Left forelimb (tissue), 1 donor: ENCODE measurements around the gene LPAR5.
A peak's percentile ranks its signal among the peaks of the same experiment; 100 is the strongest.

Experiments
- DNase-seq: peaks from one replicate; pipeline ENCODE4 v3.0.0-alpha.2; 2018; ENCODE audit warnings: low spot score

LPAR5 gene

DNA sequence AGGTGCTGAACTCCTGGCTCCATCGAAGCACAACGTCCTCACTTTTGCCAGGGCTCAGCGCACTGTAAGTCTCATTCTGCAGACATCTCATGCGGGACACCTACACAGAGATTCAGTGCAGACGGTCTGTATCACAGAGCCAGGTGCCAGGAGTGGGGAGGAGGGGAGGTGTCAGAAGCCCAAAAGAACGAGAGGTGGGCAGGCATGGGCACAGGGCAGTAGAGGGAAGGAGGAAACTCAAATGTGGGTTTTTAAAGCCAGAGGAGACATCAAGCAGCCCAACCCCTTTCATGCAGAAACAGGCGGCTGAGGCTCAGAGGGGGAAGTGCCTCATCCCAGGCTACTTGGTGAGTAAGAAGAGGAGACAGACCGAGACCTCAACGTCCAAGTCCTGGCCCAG is 2.5 kb upstream of the LPAR5 start:
- no peak for DNase-seq

DNA sequence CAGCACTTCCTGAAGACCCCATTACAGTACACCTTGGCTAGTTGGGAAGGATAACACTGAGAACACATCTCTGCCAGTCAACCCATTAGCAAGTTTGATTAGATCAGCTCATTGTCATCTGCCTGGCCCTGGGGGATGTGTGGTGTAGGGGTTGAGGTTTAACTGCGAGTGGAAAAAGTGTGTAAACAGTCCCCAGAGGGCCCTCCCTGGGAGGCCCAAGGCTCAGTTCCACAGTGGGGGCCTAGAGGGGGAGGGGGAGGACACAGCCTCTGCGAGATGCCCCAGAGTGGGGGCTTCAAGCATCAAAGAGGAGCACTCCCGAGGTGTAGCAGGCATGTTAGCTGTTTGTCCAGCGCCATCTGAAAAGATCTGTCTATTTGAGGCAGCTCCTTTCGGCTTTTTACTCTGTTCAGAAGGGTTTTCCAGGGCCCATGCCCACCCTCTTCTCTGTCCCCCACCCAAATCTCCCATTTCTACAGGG is 344 bp downstream of the LPAR5 start:
- DNase-seq = no peak

DNA sequence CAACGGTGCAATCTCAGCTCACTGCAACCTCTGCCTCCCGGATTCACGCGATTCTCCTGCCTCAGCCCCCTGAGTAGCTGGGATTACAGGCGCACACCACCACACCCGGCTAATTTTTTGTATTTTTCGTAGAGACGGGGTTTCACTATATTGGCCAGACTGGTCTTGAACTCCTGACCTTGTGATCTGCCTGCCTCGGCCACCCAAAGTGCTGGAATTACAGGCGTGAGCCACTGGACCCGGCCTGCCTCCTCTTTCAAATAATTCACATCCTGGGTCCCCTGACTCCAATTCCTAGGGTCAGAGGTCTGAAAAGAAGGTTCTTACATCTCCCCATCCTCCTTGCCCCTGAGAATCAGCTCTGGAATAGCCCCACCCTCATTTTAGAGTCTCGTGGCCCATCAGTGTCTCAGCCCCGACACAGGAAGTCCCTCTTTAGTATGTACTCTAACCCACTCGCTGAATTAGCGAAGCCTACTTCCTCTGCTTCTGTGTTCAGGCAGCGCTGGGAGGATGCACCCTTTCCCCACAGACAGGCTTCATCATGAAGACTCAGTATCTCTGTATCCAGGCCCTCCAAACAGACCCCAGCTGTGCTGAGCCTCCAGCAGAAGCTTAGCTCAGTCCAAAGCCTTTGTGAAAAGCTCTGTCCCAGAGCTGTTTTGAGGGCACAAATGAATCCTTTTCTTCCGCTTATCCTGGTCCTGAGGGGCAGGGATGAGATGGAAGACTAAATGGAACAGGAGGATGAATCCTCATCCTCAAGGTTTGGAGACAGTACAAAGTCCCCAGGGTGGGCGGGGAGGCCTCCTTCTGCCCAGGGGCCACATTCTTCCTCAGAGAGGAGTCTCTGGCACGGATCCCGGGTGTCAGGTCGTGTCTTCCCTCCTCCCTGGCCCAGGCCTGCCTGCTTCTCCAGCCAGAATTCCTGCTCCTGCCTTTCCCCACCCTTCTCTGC is 3.5 kb downstream of the LPAR5 start:
- no peak for DNase-seq

DNA sequence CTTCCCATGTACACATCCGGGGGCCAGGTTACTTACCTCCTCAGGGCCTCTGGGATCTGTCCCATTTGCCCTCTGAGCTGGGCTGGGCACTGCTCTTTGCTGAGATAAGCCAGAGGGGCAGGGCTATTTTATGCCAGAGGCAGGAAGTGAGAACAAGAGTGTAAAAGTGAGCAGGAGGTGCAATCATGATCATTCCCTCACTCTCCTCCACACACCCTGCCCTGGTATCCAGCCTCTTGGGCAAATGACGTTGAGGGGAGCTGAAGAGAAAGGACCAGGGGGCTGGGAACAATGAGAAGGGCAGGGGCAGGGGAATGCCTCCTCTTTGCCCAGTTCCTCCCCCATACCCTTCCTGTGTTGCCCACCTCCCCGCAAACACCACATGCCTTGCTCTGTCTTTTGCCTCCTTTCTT is 4.2 kb downstream of the LPAR5 start:
- no peak for DNase-seq

DNA sequence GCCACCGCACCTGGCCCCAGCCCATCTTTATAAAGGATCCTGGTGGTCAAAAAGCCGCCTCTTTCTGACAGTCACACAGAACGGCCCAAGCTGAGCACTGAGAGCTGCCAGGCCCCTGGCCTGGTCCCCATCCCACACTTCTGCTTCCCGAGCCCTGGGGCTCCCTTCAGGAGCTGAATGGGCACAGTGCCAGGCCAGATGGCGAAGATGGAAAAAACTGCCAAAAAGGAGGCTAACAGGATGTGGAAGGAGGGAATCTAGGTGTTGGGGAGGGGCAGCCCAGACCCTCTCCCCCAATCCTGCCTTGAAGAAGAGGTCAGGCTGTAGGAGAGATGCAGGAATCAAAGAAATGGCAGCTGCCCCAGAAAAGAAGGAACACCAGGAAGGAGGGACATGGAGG is 5.0 kb downstream of the LPAR5 start:
- DNase-seq = no peak

DNA sequence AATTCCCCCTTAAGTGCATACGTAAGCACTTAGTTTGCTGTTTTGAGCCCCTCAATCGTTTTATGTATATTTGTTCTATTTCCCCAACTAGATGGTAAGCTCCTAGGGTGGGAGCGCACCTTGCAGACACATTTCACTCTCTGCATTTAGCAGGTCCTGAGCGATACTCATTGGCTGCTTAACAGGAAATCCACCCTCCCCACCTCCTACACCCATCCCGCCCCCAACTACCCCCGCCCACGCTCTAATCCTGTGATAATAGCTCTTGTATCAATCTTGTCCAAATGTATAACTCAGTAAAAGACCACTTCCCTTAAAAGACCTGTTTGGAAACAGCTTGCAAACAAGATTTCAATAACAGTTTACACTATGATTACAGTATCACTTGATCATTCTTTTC is 8.1 kb downstream of the LPAR5 start:
- DNase-seq = no peak

DNA sequence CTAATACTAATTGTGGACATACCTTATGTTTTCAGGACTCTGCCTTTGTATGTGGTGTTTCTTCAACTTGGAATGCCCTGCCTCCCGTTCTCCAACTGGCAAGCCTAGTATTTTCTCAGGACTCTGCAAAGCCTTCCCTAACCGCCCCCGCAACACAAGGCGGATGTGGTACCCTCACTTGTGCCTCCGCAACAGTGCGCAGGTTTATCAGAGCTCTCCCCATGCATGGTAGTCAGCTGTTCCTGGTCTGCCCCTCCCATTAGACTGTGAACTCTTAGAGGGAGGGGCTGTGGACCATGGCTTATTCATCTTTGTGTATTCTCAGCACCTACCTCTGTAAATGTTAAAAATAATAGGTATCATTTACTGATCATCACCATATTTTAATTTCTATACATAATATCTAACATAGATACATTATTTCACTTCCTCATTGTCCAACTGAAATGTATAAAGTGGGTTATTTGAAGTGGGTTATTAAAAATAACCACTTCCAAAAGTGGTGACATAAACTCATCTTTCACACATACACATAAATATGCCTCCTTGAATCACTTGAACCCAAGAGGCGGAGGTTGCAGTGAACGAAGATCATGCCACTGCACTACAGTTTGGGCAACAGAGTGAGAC is 9.0 kb downstream of the LPAR5 start:
- DNase-seq = no peak

DNA sequence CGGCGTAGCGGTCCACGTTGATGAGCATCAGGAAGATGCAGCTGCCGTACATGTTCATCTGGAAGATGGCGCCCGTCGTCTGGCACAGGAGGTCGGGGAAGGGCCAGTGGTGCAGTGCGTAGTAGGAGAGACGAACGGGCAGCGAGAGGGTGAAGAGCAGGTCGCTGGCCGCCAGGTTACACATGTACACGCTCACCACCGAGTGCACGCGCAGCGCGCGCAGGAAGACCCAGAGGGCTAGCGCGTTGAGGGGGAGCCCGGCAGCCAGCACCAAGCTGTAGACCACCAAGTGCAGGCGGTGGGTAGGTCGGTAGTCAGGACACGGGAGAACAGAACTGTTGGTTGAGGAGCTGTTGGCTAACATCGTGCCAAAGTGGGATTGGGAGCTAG is 14.9 kb downstream of the LPAR5 start:
- no peak for DNase-seq

DNA sequence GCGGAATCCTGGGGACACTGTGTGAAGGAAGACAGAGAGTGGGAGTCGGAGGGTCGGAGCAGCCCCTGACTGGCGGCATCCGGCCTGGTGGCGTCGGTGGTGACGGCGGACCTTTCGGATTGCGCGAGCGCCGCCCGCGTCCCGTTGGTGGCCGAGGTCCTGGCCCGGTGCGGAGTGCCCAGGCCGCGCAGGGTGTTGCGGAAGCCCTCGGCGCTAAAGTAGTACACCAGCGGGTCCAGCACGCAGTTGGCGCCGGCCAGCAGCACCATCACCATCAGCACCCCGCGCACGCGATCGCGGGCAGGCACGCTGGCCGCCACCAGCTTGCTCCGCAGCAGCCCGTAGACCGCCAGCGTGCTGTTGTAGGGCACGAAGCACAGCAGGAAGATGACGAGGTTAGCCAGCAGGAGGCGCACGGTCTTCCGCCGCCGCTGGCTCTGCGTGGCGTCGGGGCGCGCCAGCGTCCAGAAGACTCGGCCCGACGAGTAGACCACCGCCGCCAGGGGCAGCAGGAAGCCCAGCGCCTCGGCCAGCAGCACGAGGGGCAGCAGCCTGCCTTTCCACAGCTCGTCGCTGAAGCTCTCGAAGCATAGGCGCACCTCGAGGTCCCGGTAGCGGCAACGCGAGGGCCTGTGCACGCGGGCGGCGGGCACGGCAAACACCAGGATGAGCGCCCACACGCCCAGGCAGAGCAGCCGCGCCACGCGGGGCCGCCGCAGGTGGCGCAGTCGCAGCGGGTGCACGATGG is 15.4 kb downstream of the LPAR5 start:
- no peak for DNase-seq

DNA sequence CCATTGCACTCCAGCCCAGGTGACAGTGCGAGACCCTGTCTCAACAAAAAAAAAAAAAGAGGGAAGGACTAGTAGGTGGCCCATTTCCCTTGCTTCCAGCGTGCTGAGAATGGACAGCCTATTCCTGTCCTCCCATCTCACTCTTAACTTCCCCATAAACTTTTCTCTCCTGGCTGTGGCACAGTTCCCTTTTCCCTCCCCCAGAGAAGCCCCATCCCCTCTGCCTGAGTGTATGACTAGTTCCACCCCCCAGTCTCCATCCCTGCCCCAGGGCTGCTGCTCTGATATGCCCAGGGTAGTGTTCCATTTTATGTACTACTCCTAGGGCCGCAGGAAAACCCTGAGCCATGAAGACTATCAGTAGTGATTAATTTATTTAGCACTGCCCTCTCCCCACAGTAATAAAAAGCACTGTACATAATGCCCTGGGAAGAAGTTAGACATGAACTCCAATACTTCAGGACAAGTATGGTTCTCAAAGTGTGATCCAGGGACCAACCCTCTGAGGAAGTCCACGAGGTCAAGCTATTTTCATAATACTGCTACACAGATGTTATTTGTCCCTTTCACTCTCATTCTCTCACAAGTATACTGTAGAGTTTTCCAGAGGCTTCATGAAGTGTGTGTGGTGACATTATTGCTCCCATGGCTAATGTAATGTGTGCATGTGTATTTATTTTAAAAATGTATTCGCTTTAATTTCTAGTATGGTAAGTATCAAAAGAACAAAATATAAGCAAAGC is 17.1 kb downstream of the LPAR5 start:
- DNase-seq = no peak

DNA sequence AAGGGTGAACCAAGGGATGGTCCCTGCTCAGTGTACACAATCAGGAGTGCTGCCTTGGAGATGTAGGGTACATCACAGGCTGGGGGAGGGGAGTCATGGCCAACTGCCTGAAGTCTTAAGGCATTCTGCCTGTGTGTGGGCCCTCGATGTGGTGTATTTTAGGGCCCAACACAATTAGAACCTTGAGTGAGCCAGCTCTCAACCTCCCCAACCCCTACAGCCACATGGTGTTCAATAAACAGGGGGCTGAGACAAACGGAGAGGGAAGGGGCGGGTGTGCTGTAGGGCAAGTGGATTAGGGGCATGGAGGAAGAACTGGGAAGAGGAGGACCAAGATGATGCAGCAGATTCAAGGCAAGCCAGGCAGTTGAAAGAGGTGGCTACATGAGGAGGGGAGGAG is 20.0 kb downstream of the LPAR5 start:
- DNase-seq = no peak

DNA sequence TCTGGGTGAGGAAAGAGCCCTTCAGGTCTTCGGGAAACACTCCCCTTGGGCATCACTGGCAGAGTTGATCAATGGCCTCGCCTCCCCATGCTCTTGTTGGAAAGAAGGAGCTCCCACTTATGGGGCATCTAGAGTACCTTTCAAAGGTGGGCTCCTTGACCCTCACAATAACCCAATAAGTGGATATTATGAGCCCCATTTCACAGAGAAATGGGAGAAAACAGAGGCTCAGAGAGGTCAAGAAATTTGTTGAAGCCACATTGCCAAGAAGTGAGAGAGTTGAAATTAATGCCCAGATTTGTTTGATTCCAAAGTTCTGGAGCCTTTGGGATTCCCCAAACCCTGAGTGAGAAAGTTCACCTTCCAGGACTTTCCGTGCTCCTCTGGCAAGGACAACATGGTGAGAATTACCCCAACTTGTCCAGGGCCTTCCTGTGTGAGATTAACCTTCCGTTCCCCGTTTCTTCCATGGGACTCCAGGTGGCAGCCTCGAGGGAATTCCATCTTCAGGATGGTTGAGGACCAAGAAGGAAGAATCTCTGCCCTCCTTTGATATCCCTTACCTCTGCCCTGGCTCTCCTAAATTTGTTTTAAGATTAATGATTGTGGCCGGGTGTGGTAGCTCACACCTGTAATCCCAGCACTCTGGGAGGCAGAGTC is 21.1 kb downstream of the LPAR5 start:
- no peak for DNase-seq

DNA sequence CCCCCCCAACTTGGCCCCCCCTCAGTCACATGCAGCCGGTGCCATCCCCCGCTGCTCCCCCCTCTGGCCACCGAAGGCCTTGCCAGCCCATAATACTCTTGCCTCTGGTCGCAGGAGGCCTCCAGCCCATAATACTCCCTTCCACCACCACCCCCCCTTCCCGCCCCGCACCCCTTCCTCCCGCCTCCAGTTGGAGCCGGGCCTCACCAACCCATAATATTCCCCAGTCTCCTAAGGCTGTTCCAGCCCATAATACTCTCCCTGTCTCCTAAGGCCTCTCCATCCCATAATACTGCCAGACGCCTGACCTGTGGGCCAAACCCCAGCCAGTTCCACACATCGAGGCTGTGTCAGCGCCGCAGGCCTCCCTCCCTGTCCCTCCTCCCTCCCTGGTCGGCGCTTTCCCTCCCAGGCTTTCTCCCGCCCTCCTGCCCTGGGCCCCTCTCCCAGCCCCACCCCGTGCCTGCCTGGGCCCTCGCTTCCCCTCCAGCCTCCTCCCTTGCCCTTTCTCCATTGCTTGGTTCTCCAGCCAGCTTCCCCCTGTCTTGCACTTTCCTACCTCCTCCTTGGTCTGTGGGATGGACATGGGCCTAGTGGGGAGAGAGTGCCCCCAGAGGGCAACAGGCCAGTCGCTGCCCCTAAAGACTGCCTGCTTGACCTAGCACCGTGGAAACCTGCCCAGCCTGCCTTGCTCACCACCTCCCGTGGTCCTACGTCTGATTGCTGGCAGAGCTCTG is 21.8 kb downstream of the LPAR5 start:
- peak; percentile 95 for DNase-seq

DNA sequence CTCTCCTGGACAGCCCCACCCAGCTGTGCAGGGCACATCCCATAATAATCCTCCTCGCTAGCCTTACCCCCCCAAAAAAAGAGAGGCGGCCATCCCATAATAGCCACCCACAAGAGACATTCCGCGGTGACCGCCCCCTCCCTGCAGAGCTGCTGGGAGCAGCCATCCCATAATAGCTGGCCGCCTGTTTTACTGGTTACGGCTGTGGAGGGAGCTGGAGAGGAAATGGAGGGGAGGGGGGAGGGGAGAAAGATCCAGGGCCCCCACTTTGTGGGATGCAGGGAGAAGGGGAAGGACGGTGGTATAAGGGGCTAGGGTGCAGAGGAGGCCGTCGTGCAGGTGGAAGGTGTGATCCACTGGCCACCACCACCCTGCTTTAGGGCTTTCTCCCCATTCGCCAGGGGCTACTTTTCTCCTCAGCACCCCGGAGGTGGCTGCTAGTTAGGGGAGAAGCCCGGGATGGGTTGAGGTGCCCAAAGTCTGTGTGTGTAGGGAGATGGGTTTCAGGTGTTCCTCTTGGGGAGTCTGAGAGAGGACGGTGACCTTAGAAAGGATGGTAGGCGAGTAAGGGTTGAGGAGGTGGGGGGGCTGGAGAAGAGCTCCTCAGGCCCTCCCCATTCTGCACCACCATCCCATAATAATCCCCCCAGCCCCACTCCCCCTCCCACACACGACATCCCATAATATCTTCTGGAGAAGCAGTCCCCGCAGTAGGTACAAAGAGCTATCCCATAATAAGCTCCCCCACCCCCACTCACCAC is 22.6 kb downstream of the LPAR5 start:
- DNase-seq = peak; percentile 85

DNA sequence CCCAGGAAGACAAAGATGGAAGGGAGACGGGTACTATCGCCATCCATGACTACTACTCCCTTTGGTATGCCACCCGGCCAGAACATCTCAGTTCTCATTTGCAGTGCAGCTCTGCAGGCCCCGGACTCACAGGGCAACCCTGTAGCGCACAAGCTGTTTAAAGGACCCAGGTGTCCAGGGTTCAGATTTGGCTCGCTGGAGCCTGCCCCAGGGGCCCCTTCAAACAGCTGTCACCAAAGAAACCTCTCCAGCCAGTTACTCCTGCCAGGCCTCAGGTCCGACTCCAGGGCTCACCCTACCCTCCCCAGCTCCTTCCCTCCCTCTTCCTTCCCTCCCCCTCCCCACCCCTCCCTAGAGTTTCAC is 23.1 kb downstream of the LPAR5 start:
- DNase-seq = no peak

DNA sequence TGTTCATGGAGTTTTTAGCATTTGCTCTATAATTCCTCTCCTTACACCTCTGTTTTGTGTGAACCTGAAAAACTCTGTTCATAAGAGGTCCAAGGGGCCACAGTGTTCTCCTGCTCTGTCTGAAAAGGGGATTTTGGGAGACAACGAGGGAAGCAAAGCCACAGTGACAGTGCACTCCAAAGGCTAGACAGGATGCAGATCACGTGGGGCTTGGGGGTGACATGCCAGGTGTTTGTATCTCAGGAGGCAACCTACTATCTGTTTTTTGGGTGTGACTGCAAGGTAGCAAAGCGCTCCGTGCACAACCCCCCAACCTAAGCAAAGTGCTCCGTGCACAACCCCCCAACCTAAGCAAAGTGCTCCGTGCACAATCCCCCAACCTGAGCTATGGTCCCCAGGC is 23.5 kb downstream of the LPAR5 start:
- DNase-seq = no peak

DNA sequence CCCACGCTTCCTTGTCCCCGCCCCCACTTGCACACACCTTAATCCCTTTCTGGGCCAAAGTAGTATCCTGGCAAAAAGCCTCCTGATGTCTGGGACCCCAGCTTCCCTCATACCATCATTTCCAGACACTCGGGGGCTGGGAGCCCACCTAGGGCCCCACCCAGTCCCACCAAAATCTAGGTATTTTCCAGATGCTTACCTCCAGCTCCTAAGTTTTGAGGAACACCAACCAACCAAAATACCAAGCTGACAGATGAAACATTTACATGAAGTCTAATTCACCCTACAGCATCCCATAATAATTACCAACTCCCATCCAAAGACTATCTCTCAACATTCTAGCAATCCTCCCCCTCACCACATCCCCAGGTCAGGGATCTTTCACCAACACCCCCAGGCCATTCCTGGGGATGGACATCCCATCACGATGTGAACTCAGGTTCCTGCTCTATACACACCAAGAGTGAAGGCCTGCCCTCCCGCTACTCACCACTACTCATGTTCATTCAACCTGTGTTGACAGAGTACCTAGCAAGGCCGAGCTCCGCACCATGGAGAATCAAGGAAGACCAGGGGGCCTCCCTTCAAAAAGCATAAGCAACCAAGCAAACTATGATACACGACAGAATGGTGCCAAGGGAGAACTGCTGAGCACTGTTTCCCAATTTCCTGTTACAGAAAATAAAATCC is 27.0 kb downstream of the LPAR5 start:
- no peak for DNase-seq

DNA sequence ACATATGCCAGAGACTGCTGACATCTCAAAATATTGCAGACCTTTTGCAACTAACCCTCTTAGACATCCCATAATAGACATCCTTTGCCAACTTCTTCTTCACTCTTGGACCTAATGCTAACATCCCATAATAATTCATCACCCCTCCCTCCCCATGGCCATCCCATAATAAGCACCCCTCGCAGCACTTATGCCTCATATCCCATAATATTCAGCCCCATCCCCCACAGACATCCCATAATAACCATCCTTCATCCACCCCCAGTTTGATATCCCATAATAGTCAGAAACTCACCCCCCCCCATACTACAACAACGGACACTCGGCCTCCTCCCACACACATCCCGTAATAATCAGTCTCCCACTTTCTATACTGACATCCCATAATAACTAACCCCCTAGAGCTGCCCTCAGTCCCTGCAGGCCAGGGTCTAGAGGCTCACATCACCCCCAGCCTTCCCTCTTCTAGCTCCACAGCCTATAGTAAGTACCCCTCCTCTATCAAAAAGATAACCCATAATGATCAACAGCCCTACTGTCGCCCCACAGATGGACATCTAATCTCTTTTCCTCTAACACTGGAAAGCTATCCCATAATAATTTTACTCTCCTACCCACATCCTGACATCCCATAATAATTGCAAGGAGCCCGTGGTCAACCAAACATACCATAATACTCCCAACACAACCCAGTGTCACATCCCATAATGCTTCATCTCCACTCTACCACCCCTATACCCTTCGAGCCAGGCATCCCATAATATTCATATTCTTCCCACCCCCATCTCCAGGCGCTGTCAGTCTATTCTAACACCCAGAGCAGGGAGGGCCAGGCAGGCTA is 27.8 kb downstream of the LPAR5 start:
- no peak for DNase-seq
